Neuron (in vitro differentiated cells): ENCODE results near the gene ACTA2.

Experiments
- H2AFZ ChIP-seq: one replicate; pipeline ENCODE4 v1.6.1; 2013; ENCODE audit warnings: low read depth, mild to moderate bottlenecking, inconsistent platforms, low read length, moderate library complexity
- H3K27me3 ChIP-seq: one replicate; pipeline ENCODE4 v1.6.1; 2013; ENCODE audit warnings: low read length; ENCODE audit not compliant: insufficient read depth
- H3K36me3 ChIP-seq: one replicate; pipeline ENCODE4 v1.6.1; 2013; ENCODE audit warnings: low read length; ENCODE audit not compliant: insufficient read depth
- H3K4me1 ChIP-seq: one replicate; pipeline ENCODE4 v1.6.1; 2013; ENCODE audit warnings: low read length; ENCODE audit not compliant: insufficient read depth
- H3K4me3 ChIP-seq: 2 replicates; pipeline ENCODE4 v1.5.1; 2013; ENCODE audit warnings: mild to moderate bottlenecking, low read length, moderate library complexity
- H3K9me3 ChIP-seq: one replicate; pipeline ENCODE4 v1.6.1; 2013; ENCODE audit warnings: low read length

The ACTA2 gene

DNA sequence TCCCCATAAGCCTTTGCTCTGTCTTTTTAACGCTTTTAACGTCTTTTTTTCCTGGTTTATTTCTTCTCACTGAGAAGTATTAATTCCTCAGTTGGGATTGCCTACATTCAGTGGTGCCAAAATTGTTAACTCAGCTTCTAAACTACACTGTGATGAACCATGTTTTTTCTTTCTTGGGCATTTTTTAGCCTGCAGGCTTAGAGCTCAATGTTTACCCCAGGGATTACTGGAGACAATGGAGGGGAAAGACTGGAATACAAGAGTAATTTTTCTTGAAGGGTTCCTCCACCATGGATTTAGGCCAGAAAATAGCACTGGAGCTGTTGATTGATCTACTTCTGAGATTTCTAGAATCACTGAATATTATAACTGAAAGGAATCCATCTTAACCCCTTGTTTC is 52.7 kb downstream of the ACTA2 start:
- Histone ChIP-seq H2AFZ (no peak overlapping the region), H3K36me3 (no peaks in the 10 kb centered on the region), H3K4me3 (no peak overlapping the region), H3K4me1 (no peaks in the 10 kb centered on the region), H3K9me3 (no peaks in the 10 kb centered on the region), H3K27me3 (no peaks in the 10 kb centered on the region)

GRCh38 chr10:88898727-88899126 is 53.8 kb downstream of the ACTA2 start:
- no peaks in the 10 kb centered on the region for H3K4me1 ChIP-seq
- no peaks in the 10 kb centered on the region for H3K27me3 ChIP-seq
- no peak overlapping the region for H2AFZ ChIP-seq
- H3K9me3 ChIP-seq = no peaks in the 10 kb centered on the region
- no peak overlapping the region for H3K4me3 ChIP-seq
- H3K36me3 ChIP-seq = no peaks in the 10 kb centered on the region

DNA sequence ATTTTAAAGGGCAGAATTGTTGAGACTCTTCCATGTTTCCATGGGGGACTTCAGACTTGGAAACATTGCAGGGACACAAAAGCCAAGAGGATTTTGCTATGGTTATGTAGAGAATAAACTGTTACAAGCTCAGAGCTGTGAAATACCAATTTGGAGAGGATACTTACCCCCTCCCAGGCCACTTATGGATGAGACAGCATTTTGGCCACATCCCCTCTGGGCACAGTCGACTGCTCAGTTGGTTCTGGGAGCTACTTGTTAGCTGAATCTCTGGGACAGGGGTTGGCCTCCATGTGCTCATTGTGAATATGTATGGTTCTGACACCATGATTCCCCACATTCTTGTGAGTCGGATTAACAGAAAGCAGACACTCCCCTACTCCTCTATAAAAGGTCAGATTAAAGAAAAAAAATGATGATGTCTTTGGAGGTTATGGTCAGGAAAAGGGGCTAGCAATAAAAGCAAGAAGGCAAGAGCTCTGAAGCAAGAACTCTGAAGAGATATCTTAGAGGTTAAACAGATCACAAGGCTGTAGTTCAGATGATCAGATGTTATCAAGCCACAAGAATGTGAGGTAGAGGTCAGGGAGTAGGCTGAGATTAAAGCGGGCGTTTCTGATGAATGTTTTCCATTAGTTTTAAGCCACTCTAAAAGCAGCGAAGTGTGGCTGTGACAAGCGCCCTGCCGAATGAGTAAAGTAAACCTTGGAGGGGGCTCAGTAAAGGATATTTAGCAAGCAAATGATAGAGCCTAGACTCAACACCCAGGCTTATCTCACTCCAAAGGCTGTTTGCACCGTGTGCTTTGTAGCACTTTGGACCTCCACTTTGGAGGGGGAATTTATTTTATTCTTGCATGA is 55.3 kb downstream of the ACTA2 start:
- no peak overlapping the region for H2AFZ ChIP-seq
- H3K36me3 ChIP-seq = no peaks in the 10 kb centered on the region
- H3K4me3 ChIP-seq = no peak overlapping the region
- H3K9me3 ChIP-seq = no peaks in the 10 kb centered on the region
- H3K4me1 ChIP-seq = no peaks in the 10 kb centered on the region
- no peaks in the 10 kb centered on the region for H3K27me3 ChIP-seq

GRCh38 chr10:88896372-88896993 is 56.1 kb downstream of the ACTA2 start:
- no peak overlapping the region for H3K4me3 ChIP-seq
- no peaks in the 10 kb centered on the region for H3K36me3 ChIP-seq
- no peaks in the 10 kb centered on the region for H3K4me1 ChIP-seq
- no peaks in the 10 kb centered on the region for H3K27me3 ChIP-seq
- no peak overlapping the region for H2AFZ ChIP-seq
- H3K9me3 ChIP-seq = no peaks in the 10 kb centered on the region

DNA sequence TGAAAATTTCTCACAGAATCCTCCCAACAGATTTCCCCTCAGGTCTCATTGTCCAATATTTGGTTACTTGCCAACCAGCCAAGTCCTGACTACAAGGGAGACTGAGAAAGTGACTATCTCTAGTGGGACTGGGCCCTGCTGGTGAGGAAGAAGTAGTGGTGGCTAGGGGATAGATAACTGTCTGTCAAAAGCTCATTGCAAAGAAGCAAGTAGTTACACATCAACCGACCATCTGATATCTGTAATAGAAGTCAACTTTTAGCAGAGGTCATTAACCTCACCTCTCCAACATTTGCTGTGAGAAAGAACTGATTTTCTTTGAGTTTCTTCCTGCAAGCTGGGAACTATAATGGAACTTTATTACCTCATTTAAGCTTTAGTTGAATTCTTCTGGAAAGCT is 57.3 kb downstream of the ACTA2 start:
- Histone ChIP-seq H2AFZ (no peak overlapping the region), H3K4me3 (no peak overlapping the region), H3K9me3 (no peaks in the 10 kb centered on the region), H3K4me1 (no peaks in the 10 kb centered on the region), H3K27me3 (no peaks in the 10 kb centered on the region), H3K36me3 (no peaks in the 10 kb centered on the region)

GRCh38 chr10:88893611-88894010 is 59.0 kb downstream of the ACTA2 start:
- Histone ChIP-seq H3K27me3 (no peaks in the 10 kb centered on the region), H3K36me3 (no peaks in the 10 kb centered on the region), H3K4me3 (no peak overlapping the region)

DNA sequence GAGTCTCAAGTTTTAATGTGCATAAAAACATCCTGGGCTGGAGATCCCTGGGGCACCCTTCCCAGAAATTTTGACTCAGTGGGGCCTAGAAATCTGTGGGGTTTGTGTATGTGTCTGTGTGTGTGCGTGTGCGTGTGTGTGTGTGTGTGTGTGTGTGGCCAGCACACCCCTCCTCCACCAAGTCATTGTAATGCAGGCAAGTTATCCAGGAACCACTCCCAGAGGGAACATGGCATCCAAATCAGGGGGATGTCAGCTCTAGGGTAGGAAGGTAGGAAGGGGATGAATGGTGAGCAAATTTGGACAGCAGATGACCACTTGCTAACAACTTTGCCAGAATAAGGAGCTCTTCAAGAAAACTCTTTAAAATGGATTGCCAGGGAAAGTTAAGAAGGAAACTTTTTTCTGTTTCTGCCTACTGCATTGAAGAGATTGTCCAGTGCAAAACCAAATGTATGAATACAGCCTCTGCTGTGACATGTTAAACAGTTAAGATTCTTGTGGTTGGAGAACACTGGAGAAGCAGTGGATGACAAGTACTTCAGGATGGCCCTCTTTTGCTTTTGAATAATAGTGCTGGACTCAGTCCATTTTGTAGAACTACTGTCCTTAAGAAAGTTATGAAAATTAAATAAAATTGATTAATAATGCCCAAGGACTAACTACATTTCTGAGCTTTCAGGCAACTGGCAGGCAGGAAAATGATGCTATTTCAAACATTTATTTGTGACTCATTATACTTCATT is 60.2 kb downstream of the ACTA2 start:
- Histone ChIP-seq H3K4me1 (no peaks in the 10 kb centered on the region), H3K27me3 (no peaks in the 10 kb centered on the region), H3K9me3 (no peaks in the 10 kb centered on the region), H3K4me3 (no peak overlapping the region), H3K36me3 (no peaks in the 10 kb centered on the region), H2AFZ (no peak overlapping the region)

More at GRCh38 chr10:88893611-88894010, 59.0 kb downstream of the ACTA2 start:
- no peaks in the 10 kb centered on the region for H3K9me3 ChIP-seq
- no peaks in the 10 kb centered on the region for H3K4me1 ChIP-seq
- no peak overlapping the region for H2AFZ ChIP-seq

GRCh38 chr10:88890681-88891381 is 61.7 kb downstream of the ACTA2 start:
- H3K36me3 ChIP-seq = no peaks in the 10 kb centered on the region
- no peaks in the 10 kb centered on the region for H3K4me1 ChIP-seq
- no peak overlapping the region for H3K4me3 ChIP-seq
- no peaks in the 10 kb centered on the region for H3K9me3 ChIP-seq
- no peaks in the 10 kb centered on the region for H3K27me3 ChIP-seq
- H2AFZ ChIP-seq = no peak overlapping the region

DNA sequence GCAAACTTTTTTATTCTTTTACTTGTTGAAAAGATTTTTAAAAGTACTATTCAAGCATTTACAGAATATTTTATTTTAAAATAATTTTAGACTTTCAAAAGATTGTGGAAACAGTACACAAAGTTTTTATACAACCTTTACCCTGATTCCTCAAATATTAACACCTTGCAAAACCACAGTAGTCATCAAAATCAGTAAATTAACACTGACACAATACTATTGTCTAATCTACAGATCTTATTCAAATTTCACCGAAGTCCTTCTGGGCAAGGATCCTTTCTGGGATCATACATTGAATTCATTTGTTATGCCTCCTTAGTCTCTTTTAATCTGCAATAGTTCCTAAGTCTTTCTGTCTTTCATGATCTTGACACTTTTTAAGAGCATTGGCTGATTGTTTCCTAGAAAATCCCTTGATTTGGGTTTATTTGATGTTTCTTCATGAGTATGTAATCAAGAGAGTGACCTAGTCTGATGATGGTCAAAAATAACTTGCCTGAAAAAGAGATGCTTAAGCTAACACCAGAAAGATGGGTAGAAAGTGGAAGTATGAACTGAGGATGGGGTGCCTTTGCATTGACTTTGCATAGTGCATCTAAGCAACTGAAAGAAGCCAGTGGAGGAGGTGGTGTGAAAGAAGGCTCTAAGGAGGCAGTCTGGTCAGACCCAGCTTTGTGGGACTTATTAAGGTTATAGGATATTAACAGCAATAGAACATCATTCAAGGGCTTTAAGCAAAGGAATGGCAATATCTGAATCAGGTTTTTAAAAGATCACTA is 62.8 kb downstream of the ACTA2 start:
- Histone ChIP-seq H3K36me3 (no peaks in the 10 kb centered on the region), H2AFZ (no peak overlapping the region), H3K9me3 (no peaks in the 10 kb centered on the region), H3K4me3 (no peak overlapping the region), H3K4me1 (no peaks in the 10 kb centered on the region), H3K27me3 (no peaks in the 10 kb centered on the region)

DNA sequence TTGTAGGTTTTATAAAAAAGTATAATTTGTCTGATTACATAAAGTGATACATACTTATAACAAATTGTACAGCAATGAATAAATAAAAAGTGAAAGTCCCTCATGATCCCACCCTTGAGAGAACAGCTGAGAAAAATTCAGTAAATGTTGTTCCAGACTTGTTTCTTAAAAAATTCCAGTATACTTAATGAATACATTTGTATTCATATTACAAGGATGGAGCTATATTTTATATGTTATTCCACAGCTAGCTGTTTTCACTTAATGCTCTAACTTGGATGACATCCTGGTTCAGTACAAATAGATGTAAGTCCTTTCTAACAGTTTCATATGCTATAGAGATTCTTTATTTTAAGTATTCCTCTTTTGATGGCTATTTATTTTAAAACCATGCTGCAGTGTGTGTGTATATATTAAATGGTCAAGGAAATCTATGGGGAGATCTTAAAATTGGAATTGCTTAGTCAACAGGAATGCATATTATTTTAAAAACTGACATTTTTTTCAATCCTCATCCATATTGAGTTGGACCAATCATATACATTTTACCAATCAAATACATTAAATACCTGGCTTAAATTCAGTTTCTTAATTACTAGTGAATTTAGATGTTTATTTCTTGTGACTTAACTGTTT is 63.6 kb downstream of the ACTA2 start:
- Histone ChIP-seq H2AFZ (no peak overlapping the region), H3K36me3 (no peaks in the 10 kb centered on the region), H3K4me3 (no peak overlapping the region), H3K9me3 (no peaks in the 10 kb centered on the region), H3K27me3 (no peaks in the 10 kb centered on the region), H3K4me1 (no peaks in the 10 kb centered on the region)

- Histone ChIP-seq H3K4me1 (no peaks in the 10 kb centered on the region), H3K27me3 (no peaks in the 10 kb centered on the region), H3K4me3 (no peak overlapping the region), H2AFZ (no peak overlapping the region), H3K9me3 (no peaks in the 10 kb centered on the region), H3K36me3 (no peaks in the 10 kb centered on the region)
These were observed 66.0 kb downstream of the ACTA2 start for GRCh38 chr10:88886557-88886956.
